ENCODE data around the gene NOXRED1. TPM values are rescaled to one million over a fixed set of nuclear protein-coding genes. Genes with fewer than 3 reads are reported as not detected.

The NOXRED1 gene
- total RNA-seq, 2 experiments from 2014 or later = 0.29 TPM

DNA sequence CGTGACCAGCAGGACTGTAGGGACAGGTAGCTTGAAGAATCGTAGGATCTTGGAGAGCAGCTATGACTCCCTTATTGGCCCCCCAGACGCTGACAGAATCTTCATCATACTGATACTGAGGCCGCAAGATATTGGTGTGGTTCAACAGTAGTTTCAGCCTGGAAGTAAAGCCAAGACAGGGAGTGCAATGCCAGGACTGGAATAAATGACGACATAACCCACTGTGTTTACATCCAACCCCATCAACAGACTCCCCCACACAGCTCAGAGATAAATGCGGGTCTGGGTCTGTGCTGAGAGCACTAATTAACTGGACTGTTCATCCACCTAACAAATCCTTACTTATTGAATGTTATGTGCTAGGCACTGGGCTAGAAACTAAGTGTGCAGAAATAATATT is 16.6 kb downstream of the NOXRED1 start:
- Mint-ChIP-seq H3K9me3 (ENCODE audit: insufficient read depth) (no peaks in the 10 kb centered on the region), H3K4me3 (no peak overlapping the region), H3K36me3 (ENCODE audit: low read depth) (no peaks in the 10 kb centered on the region), H3K27me3 (ENCODE audit: low read depth) (no peaks in the 10 kb centered on the region), H3K4me1 (ENCODE audit: low read depth) (peaks cover 17% of the 10 kb centered on the region), H3K27ac (no peak overlapping the region)
- ChIA-PET CTCF (interaction anchor here (0.8 to 1.7 kb wide), 4 partner anchors 52 to 139 kb away, joined by 3 to 5 read pairs (median 4); no protein-coding TSS in a partner anchor), POLR2A (no interaction called here)
- ATAC-seq = no peak
- DNase-seq = no peak

GRCh38 chr14:77406086-77406485 is 17.2 kb downstream of the NOXRED1 start:
- CTCF ChIA-PET = interaction anchor here (0.8 to 1.7 kb wide), 4 partner anchors 53 to 139 kb away, joined by 3 to 5 read pairs (median 4); no protein-coding TSS in a partner anchor
- Mint-ChIP-seq H3K27ac (no peak overlapping the region), H3K27me3 (ENCODE audit: low read depth) (no peaks in the 10 kb centered on the region), H3K9me3 (ENCODE audit: insufficient read depth) (no peaks in the 10 kb centered on the region), H3K4me1 (ENCODE audit: low read depth) (peaks cover 17% of the 10 kb centered on the region), H3K36me3 (ENCODE audit: low read depth) (no peaks in the 10 kb centered on the region), H3K4me3 (no peak overlapping the region)
- ATAC-seq (no peak), DNase-seq (no peak)
- POLR2A ChIA-PET = no interaction called here

DNA sequence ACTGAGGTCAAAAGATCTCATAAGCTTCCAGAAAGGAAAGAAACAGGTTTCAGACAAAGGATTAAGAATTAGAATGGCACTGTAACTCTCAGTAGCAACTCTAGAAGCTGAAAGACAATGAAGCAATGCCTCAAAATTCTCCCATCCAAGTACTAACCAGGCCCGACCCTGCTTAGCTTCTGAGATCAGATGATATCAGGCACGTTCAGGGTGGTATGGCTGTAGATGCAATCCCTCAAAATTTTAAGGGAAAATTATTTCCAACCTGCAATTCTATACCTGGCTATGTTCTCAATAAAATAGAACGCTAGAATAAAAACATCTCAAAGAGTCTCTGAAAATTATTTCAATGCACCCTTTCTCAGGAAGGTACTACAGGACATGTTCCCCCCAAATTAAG is 19.6 kb downstream of the NOXRED1 start:
- Mint-ChIP-seq H3K4me1 (ENCODE audit: low read depth) (peaks cover 17% of the 10 kb centered on the region), H3K9me3 (ENCODE audit: insufficient read depth) (no peaks in the 10 kb centered on the region), H3K36me3 (ENCODE audit: low read depth) (no peaks in the 10 kb centered on the region), H3K27ac (no peak overlapping the region), H3K4me3 (no peak overlapping the region), H3K27me3 (ENCODE audit: low read depth) (no peaks in the 10 kb centered on the region)
- ChIA-PET CTCF (no interaction called here), POLR2A (no interaction called here)
- no peak for DNase-seq
- ATAC-seq = no peak

DNA sequence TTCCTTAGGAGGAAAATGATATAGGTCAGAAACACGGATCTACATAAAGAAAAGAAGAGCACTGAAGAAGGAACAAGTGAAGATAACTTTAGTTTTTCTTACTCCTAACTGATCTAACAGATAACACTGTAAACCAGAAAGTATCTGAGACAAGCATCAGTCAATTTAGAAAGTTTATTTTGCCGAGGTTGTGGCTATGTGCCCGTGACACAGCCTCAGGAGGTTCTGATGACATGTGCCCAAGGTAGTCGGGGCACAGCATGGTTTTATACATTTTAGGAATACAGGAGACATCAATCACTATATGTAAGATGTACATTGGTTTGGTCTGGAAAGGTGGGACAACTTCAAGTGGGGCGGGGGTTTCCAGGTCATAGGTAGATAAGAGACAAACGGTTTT is 23.1 kb downstream of the NOXRED1 start:
- Mint-ChIP-seq H3K9me3 (ENCODE audit: insufficient read depth) (no peaks in the 10 kb centered on the region), H3K4me3 (no peak overlapping the region), H3K36me3 (ENCODE audit: low read depth) (no peaks in the 10 kb centered on the region), H3K4me1 (ENCODE audit: low read depth) (no peaks in the 10 kb centered on the region), H3K27ac (no peak overlapping the region), H3K27me3 (ENCODE audit: low read depth) (no peaks in the 10 kb centered on the region)
- DNase-seq (no peak), ATAC-seq (no peak)
- ChIA-PET POLR2A (no interaction called here), CTCF (no interaction called here)

GRCh38 chr14:77390188-77390587 is 33.1 kb downstream of the NOXRED1 start:
- ATAC-seq = no peak
- Mint-ChIP-seq H3K27ac (no peak overlapping the region), H3K27me3 (ENCODE audit: low read depth) (peaks cover 2% of the 10 kb centered on the region), H3K4me3 (no peak overlapping the region), H3K4me1 (ENCODE audit: low read depth) (no peaks in the 10 kb centered on the region), H3K9me3 (ENCODE audit: insufficient read depth) (no peaks in the 10 kb centered on the region), H3K36me3 (ENCODE audit: low read depth) (no peaks in the 10 kb centered on the region)
- ChIA-PET POLR2A (no interaction called here), CTCF (no interaction called here)
- DNase-seq = no peak

DNA sequence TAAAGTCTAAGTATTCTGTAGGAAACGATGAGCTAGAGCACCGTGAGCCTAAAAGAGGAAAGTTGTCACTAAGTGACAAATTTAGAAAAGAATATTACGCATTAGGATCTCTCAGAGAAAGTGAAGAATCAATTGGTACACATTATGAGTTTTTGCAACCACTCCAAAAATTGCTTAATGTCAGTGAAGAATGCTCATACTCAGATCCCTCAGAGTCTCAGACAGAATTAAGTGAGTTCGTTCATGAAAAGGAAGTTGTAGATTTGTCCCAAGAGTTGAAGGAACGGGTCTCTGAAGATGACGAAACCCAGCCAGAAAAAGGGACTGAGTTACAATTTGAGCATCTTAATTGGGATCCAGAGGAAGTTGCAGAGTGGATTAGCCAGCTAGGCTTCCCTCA is 44.6 kb downstream of the NOXRED1 start:
- H3K27ac Mint-ChIP-seq = no peak overlapping the region

GRCh38 chr14:77377502-77377844 is 45.9 kb downstream of the NOXRED1 start:
- Mint-ChIP-seq H3K27me3 (ENCODE audit: low read depth) (peaks cover 5% of the 10 kb centered on the region), H3K36me3 (ENCODE audit: low read depth) (peaks cover 22% of the 10 kb centered on the region), H3K27ac (no peak overlapping the region), H3K4me3 (no peak overlapping the region), H3K9me3 (ENCODE audit: insufficient read depth) (no peaks in the 10 kb centered on the region), H3K4me1 (ENCODE audit: low read depth) (peaks cover 34% of the 10 kb centered on the region)
- ATAC-seq = peak; percentile 35
- CTCF ChIA-PET = interaction anchor here (1.0 to 2.0 kb wide), 10 partner anchors 10 to 174 kb away, joined by 3 to 12 read pairs (median 4); partner anchors contain the start of genes AHSA1, GSTZ1 and POMT2
- DNase-seq = no peak
- POLR2A ChIA-PET = interaction anchor here (0.6 to 1.3 kb wide), 7 partner anchors 13 to 278 kb away, joined by 3 to 9 read pairs (median 4); partner anchors contain the start of genes GSTZ1, POMT2 and VIPAS39

More for the DNA sequence above, 44.6 kb downstream of the NOXRED1 start:
- H3K4me3 Mint-ChIP-seq = no peak overlapping the region
- ChIA-PET POLR2A (interaction anchor here (0.6 kb wide), 1 partner anchor 372 kb away, joined by 3 read pairs; no protein-coding TSS in a partner anchor), CTCF (no interaction called here)
- H3K9me3 Mint-ChIP-seq (ENCODE audit: insufficient read depth) = no peaks in the 10 kb centered on the region
- DNase-seq (no peak), ATAC-seq (no peak)
- peaks cover 11% of the 10 kb centered on the region for H3K36me3 Mint-ChIP-seq (ENCODE audit: low read depth)
- peaks cover 5% of the 10 kb centered on the region for H3K27me3 Mint-ChIP-seq (ENCODE audit: low read depth)
- H3K4me1 Mint-ChIP-seq (ENCODE audit: low read depth) = peaks cover 24% of the 10 kb centered on the region

DNA sequence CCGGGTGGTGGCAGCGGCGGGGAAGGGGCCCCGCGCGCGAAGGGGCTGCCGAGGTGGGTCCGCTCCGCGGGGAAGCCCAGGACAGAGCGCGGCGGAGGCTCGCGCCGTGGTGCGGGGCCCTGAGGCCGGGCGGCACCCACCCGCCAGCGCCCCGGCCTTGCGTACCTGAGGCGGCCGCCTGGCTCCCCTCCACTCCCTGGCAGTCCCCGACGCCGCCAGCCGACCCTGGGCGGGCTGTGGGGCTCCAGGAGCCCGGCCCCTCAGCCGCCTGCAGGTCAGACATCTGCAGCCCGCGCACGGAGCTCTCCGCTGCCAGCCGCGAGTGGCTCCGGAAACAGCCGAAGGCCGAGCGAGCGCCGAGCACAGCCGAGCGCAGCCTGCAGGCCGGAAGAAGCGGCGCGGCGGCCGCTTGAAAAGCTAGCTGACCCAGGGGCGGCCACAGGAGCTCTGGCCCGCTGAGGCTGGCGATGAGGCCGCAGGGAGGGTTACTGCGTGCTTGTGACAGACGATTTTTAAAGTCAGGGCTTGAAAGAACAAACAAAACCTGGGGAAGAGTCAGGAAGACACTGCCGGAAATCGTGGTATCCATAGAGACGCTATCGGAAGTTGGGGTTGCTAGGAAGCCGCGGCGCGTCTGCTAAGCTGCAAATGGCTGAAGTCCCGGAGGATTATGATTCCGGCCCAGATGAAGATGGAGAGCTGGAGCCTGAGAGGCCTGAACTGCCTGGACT is 46.4 kb downstream of the NOXRED1 start, which contains the start of the genes SAMD15 and TMED8:
TSS of gene SAMD15 (plus strand) at position 609 of the 731 bp plus-strand sequence. CDS start at position 649, 40 bp downstream.
TSS of gene TMED8 (minus strand) at position 324 of the 731 bp plus-strand sequence. CDS start at position 283, 41 bp downstream.
- CTCF ChIA-PET = interaction anchor here (1.0 to 2.0 kb wide), 10 partner anchors 9 to 174 kb away, joined by 3 to 12 read pairs (median 4); partner anchors contain the start of genes AHSA1, GSTZ1 and POMT2

DNA sequence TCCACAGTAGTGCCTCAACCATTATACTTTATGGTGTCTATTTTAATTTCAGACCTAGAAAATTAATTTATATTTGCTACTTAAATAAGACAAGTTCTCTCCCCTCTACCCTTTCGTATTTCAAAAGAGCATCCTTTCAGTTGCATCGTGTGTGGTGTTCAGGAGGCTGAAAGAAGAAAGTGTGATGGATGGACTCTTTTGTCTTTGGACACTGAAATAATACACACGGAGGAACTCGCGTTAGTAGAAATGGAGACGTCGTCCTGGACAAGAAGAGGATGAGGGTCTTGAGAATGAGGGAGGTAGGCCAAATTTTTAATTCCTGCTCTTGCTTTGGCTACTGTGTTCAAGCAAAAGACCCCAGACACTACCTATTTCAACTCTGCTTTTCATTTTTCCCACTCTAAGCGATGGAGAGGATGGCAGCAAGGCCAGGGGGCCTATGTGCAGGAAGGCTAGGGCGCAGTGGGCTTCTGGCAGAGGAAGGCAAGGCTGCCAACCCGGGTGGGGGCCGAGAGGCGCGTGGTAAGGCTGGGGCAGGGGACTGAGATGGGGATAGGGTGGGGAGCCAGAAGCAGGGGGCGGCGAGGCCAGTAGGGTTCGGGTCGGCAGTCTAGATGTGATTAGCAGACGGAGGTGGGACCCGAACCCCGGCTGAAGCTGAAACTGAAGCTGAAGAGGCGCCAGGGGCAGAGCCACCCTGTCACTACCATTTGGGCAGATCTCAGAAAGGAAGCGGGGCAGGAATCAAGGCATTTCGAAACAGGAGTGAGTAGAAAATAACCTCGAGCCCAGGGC is 47.2 kb downstream of the NOXRED1 start:
- Mint-ChIP-seq H3K27me3 (ENCODE audit: low read depth) (peaks cover 5% of the 10 kb centered on the region), H3K9me3 (ENCODE audit: insufficient read depth) (no peaks in the 10 kb centered on the region), H3K36me3 (ENCODE audit: low read depth) (peaks cover 22% of the 10 kb centered on the region), H3K4me3 (peak overlapping the region; percentile 89), H3K27ac (peak overlapping the region; percentile 92), H3K4me1 (ENCODE audit: low read depth) (peaks cover 38% of the 10 kb centered on the region)
- DNase-seq = peak; percentile 51
- ChIA-PET POLR2A (interaction anchor here (0.6 to 1.3 kb wide), 6 partner anchors 23 to 276 kb away, joined by 3 to 9 read pairs (median 3); partner anchors contain the start of genes GSTZ1 and POMT2), CTCF (interaction anchor here (1.0 to 2.0 kb wide), 9 partner anchors 9 to 175 kb away, joined by 3 to 12 read pairs (median 5); partner anchors contain the start of genes AHSA1, GSTZ1 and POMT2)
- ATAC-seq = peak; percentile 30

More for the DNA sequence above, 46.4 kb downstream of the NOXRED1 start, which contains the start of the genes SAMD15 and TMED8:
- Mint-ChIP-seq H3K4me1 (ENCODE audit: low read depth) (peaks cover 38% of the 10 kb centered on the region), H3K27ac (peak within 1 kb of the TSS; percentile 92), H3K9me3 (ENCODE audit: insufficient read depth) (no peaks in the 10 kb centered on the region), H3K36me3 (ENCODE audit: low read depth) (peaks cover 22% of the 10 kb centered on the region), H3K4me3 (peak within 1 kb of the TSS; percentile 89), H3K27me3 (ENCODE audit: low read depth) (peaks cover 5% of the 10 kb centered on the region)
- POLR2A ChIA-PET = interaction anchor here (0.6 to 1.3 kb wide), 9 partner anchors 12 to 277 kb away, joined by 3 to 9 read pairs (median 3); partner anchors contain the start of genes GSTZ1, POMT2 and VIPAS39
- ATAC-seq (peak; percentile 98), DNase-seq (peak; percentile 87)

DNA sequence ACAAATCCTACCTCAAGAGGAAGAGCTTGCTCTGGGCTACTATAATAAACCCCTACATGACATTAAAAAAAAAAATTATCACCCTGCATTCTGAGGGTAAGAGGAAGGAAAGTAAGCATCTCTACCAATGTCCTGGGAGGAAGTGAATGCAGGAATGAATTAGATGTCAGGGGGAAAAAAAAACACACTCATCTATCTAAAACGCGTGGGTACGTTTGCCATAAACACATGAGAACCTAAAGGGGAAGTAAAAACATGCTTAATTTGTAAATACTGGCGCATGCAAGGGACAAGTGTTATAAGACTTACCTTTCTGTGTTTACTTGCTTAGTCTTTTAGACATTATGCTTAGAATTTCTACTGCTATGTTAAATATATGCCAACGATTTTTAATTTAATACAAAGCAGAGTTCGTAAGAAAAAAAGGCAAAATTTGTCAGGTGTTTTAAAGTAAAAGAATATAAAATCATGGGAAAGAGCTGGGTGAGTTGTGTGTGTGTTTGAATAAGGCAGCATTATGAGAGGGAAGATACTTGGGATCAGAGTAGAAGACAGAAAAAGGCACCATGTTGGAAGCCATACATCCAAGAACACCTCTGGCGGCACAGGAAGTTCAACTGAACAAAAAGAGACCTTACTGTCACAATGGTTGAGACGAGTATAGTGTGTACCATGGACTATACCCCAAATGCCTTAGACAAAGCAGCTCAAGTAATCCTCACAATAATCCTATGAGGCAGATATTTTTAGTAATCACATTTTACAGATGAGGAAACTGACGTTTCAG is 48.0 kb downstream of the NOXRED1 start:
- Mint-ChIP-seq H3K27ac (no peak overlapping the region), H3K9me3 (ENCODE audit: insufficient read depth) (no peaks in the 10 kb centered on the region), H3K36me3 (ENCODE audit: low read depth) (peaks cover 22% of the 10 kb centered on the region), H3K4me1 (ENCODE audit: low read depth) (peaks cover 38% of the 10 kb centered on the region), H3K4me3 (peak overlapping the region; percentile 89), H3K27me3 (ENCODE audit: low read depth) (peaks cover 2% of the 10 kb centered on the region)
- no peak for ATAC-seq
- DNase-seq = no peak
- POLR2A ChIA-PET = interaction anchor here (0.6 kb wide), 1 partner anchor 54 kb away, joined by 3 read pairs; no protein-coding TSS in a partner anchor
- CTCF ChIA-PET = interaction anchor here (1.0 kb wide), 1 partner anchor 59 kb away, joined by 3 read pairs; no protein-coding TSS in a partner anchor

GRCh38 chr14:77372304-77372841 is 51.0 kb downstream of the NOXRED1 start:
- H3K27ac Mint-ChIP-seq = no peak overlapping the region
- H3K27me3 Mint-ChIP-seq (ENCODE audit: low read depth) = no peaks in the 10 kb centered on the region
- H3K36me3 Mint-ChIP-seq (ENCODE audit: low read depth) = peaks cover 25% of the 10 kb centered on the region
- no peaks in the 10 kb centered on the region for H3K9me3 Mint-ChIP-seq (ENCODE audit: insufficient read depth)
- ChIA-PET CTCF (no interaction called here), POLR2A (no interaction called here)
- no peak overlapping the region for H3K4me3 Mint-ChIP-seq
- no peak for ATAC-seq
- no peak for DNase-seq
- peaks cover 50% of the 10 kb centered on the region for H3K4me1 Mint-ChIP-seq (ENCODE audit: low read depth)

All from activated CD8-positive, alpha-beta T cell treated with anti-CD3 and anti-CD28 coated beads, Interleukin-2, amount 10 ng/mL, durations not matched to agents 7 days and 5 days (primary cell).